ENCODE data around the gene BTN1A1. TPM values are rescaled to one million over a fixed set of nuclear protein-coding genes. Genes with fewer than 3 reads are reported as not detected.
A peak's percentile ranks its signal among the peaks of the same experiment; 100 is the strongest.

Gene BTN1A1
- total and polyA plus RNA-seq, 9 of the 15 experiments (the other 6 are each of a cell fraction or from before 2014, with no cell fraction given) = 0.01 to 0.15 (median 0.06) TPM; not detected in 4

DNA sequence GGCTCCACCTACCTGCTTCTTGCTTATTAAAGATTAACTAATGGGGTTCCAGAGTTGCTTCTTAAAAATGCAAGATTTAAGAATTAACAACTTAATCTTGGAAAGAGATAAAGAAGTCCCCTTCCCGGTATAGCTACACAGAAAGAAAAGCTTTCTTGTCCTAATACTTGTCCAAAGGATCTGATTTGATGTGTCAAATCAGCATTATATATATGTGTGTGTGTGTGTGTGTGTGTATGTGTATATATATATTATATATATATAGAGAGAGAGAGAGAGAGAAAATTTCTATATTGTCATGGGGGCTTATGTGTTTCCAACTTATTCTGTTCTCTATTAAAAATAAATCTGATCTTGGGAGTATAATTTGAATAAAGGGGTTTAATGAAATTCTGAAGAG, 33.4 kb downstream of the BTN1A1 start:
- Histone ChIP-seq H3K9me1 (ENCODE audit: control insufficient read depth, insufficient read depth, low read length) (no peaks in the 10 kb centered on the region), H3K4me3 (peak overlapping the region; percentile 74), H3K79me2 (ENCODE audit: control insufficient read depth, insufficient read depth, low read length) (peaks cover 2% of the 10 kb centered on the region), H3K9me3 (replicated peaks; ENCODE audit: control insufficient read depth, insufficient read depth, low read depth, low read length) (no peaks in the 10 kb centered on the region), H3K9ac (ENCODE audit: insufficient read depth in 1 of 2, low read depth in 2 of 2, low read length in 2 of 2) (peak overlapping the region in 1 of 2 experiments; percentile 81; a peak in 2 of 4 replicates), H3K36me3 (ENCODE audit: control insufficient read depth, insufficient read depth, low read length) (no peaks in the 10 kb centered on the region), H3K4me1 (replicated peaks in 1 of 2; ENCODE audit: control insufficient read depth in 2 of 2, insufficient read depth in 2 of 2, low read length in 2 of 2) (peaks cover 14 to 19% of the 10 kb centered on the region in 2 experiments), H3K4me2 (ENCODE audit: insufficient read depth, low read length) (peak overlapping the region; percentile 90), H2AFZ (ENCODE audit: low read depth, low read length) (peak overlapping the region; percentile 96), H3K27ac (ENCODE audit: extremely low read depth, low read depth, low read length) (peak overlapping the region; percentile 77), H3K27me3 (ENCODE audit: control insufficient read depth in 2 of 2, insufficient read depth in 2 of 2, low read length in 2 of 2) (no peaks in the 10 kb centered on the region), H4K20me1 (replicated peaks; ENCODE audit: control insufficient read depth, insufficient read depth, low read length) (no peaks in the 10 kb centered on the region; the same call in 1 of the 2 replicates)
- intact Hi-C loops (cut with micrococcal nuclease) (no loop called here), in situ Hi-C loops (cut with MboI) (no loop called here)
- no peak for TF ChIP-seq ZNF699 (CRISPR knock-in tag; IDR thresholded peaks at IDR 0.05; ENCODE audit: insufficient replicate concordance)
- peak; percentile 65 for TF ChIP-seq ZNF316 (IDR thresholded peaks at IDR 0.05)
- peak; percentile 73 for TF ChIP-seq C11orf30 (IDR thresholded peaks at IDR 0.05; ENCODE audit: low read depth)
- TF ChIP-seq MGA (IDR thresholded peaks at IDR 0.05) = 0 out of 2 replicates have a peak, but pooled peaks have one; percentile 8
- TF ChIP-seq NCOA2 (IDR thresholded peaks at IDR 0.05; ENCODE audit: partially characterized antibody in 2 of 2) = peak in 1 of 2 experiments; percentile 36
- no peak for TF ChIP-seq EWSR1 (IDR thresholded peaks at IDR 0.05; ENCODE audit: borderline replicate concordance, low read depth, partially characterized antibody)
- no peak for TF ChIP-seq CHD1 (IDR thresholded peaks at IDR 0.05; ENCODE audit: low read length)
- BruUV-seq (replicated peaks) = no TSS peak
- DNase-seq (ENCODE audit: extremely low read depth in 1 of 4, low spot score in 3 of 4) = no peak
- POLR2A ChIA-PET = interaction anchor here (0.5 to 3.7 kb wide), 19 partner anchors 9 to 755 kb away, joined by 3 to 21 read pairs (median 4); partner anchors contain the start of gene BTN2A2
- no peak for FAIRE-seq
- 0% methylated on average over 1 of the region's 1 CpG for WGBS (ENCODE audit: insufficient coverage, low coverage, missing lambda C conversion rate)
- CTCF ChIA-PET (ENCODE audit: low intra/inter-chr PET ratio) = interaction anchor here (0.6 kb wide), 1 partner anchor 1065 kb away, joined by 3 read pairs; no protein-coding TSS in a partner anchor
- ATAC-seq = no peak
